ENCODE measurements around the gene PARK7.

PARK7 gene

DNA sequence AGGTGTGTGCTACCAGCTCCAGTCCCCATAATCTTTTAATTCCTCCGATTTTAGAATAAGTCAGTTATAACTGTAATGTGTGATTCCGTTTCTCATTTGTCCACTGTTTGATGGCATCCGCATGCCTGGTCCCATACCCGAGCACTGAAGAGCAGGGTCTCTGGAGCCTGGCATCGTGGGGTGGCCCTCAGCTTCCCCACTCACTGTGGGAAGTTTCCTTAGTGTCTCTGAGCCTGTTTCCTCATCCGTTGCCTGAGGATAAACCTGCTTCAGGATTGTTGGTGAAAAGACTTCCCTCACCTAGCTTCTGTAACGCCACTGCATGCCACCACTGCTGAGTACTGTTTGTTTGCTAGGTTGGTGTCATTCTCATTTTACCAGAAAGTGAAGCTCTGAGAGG lies 19.5 kb downstream of the PARK7 start:
- Histone ChIP-seq H3K79me2 (ENCODE audit: insufficient read depth, low read depth) (no peaks in the 10 kb centered on the region), H3K27me3 (ENCODE audit: insufficient read depth, low read depth) (no peaks in the 10 kb centered on the region), H3K36me3 (ENCODE audit: insufficient read depth) (peaks cover 12% of the 10 kb centered on the region; the same call in 1 of the 2 replicates), H3K4me3 (IDR thresholded peaks at IDR 0.05; ENCODE audit: insufficient read depth, low read depth, low read length) (no peak overlapping the region), H3K4me1 (ENCODE audit: low read depth, poor library complexity, severe bottlenecking) (no peaks in the 10 kb centered on the region), H4K20me1 (ENCODE audit: insufficient read depth) (no peaks in the 10 kb centered on the region), H2AFZ (ENCODE audit: low read depth) (no peak overlapping the region), H3K4me2 (no peak overlapping the region), H3K27ac (no peak overlapping the region), H3K9ac (no peak overlapping the region)
- no peak for TF ChIP-seq CTCF (conservative IDR thresholded peaks at IDR 0.05; ENCODE audit: low read depth, low read length)

DNA sequence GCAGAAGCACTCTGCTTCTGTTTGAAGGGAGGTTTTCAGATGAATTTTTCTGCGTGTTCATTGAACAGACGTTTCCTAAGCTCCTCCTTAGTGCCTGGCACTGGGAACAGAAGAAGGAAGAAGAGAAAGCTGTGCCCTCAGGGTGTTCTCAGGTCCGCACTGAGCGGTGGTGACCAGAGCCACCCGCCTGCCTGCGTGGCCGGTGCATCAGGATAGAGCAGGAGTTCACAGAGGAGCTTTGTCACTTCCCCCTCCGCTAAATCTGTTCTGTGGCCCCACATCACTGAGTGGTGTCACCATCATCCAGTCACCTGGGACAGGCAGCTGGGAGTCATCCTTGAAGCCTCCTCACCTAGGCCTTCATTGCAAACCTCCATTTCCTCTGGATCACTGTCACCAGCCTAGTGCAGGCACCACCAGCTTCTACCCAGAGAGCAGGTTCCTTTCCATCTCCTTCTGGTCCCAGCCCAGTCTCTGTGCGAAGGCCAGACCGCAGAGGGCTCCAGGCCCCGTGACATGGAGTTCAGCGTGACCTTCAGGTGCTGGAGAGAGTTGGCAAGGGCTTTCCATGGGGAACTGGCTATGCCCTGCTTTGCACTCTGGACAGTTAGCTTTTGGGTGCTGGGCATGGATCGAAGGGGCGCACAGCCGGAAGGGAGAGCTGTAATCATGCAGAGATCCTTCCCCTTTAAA lies 21.7 kb downstream of the PARK7 start:
- H2AFZ ChIP-seq (ENCODE audit: low read depth) = no peak overlapping the region
- no peak for TF ChIP-seq CTCF (conservative IDR thresholded peaks at IDR 0.05; ENCODE audit: low read depth, low read length)
- H3K27ac ChIP-seq = no peak overlapping the region
- H3K27me3 ChIP-seq (ENCODE audit: insufficient read depth, low read depth) = no peaks in the 10 kb centered on the region
- H3K4me3 ChIP-seq (IDR thresholded peaks at IDR 0.05; ENCODE audit: insufficient read depth, low read depth, low read length) = no peak overlapping the region
- H3K79me2 ChIP-seq (ENCODE audit: insufficient read depth, low read depth) = no peaks in the 10 kb centered on the region
- H3K4me1 ChIP-seq (ENCODE audit: low read depth, poor library complexity, severe bottlenecking) = peaks cover 8% of the 10 kb centered on the region
- no peaks in the 10 kb centered on the region for H4K20me1 ChIP-seq (ENCODE audit: insufficient read depth)
- no peak overlapping the region for H3K9ac ChIP-seq
- no peak overlapping the region for H3K4me2 ChIP-seq
- peaks cover 12% of the 10 kb centered on the region; the same call in 1 of the 2 replicates for H3K36me3 ChIP-seq (ENCODE audit: insufficient read depth)

- no peak overlapping the region for H3K9ac ChIP-seq
- no peak overlapping the region for H2AFZ ChIP-seq (ENCODE audit: low read depth)
- TF ChIP-seq CTCF (conservative IDR thresholded peaks at IDR 0.05; ENCODE audit: low read depth, low read length) = no peak
- no peak overlapping the region for H3K4me3 ChIP-seq (IDR thresholded peaks at IDR 0.05; ENCODE audit: insufficient read depth, low read depth, low read length)
- H3K79me2 ChIP-seq (ENCODE audit: insufficient read depth, low read depth) = no peaks in the 10 kb centered on the region
- no peak overlapping the region for H3K4me2 ChIP-seq
- no peaks in the 10 kb centered on the region for H3K27me3 ChIP-seq (ENCODE audit: insufficient read depth, low read depth)
- peaks cover 13% of the 10 kb centered on the region for H3K4me1 ChIP-seq (ENCODE audit: low read depth, poor library complexity, severe bottlenecking)
- H3K36me3 ChIP-seq (ENCODE audit: insufficient read depth) = peaks cover 5% of the 10 kb centered on the region; the same call in 1 of the 2 replicates
- no peaks in the 10 kb centered on the region for H4K20me1 ChIP-seq (ENCODE audit: insufficient read depth)
- no peak overlapping the region for H3K27ac ChIP-seq
These were observed 23.3 kb downstream of the PARK7 start for GRCh38 chr1:7984811-7985210.

- Histone ChIP-seq H2AFZ (ENCODE audit: low read depth) (no peak overlapping the region), H3K4me3 (IDR thresholded peaks at IDR 0.05; ENCODE audit: insufficient read depth, low read depth, low read length) (no peak overlapping the region), H3K27ac (no peak overlapping the region), H4K20me1 (ENCODE audit: insufficient read depth) (no peaks in the 10 kb centered on the region), H3K79me2 (ENCODE audit: insufficient read depth, low read depth) (no peaks in the 10 kb centered on the region), H3K4me2 (no peak overlapping the region), H3K9ac (no peak overlapping the region), H3K4me1 (ENCODE audit: low read depth, poor library complexity, severe bottlenecking) (peaks cover 13% of the 10 kb centered on the region), H3K27me3 (ENCODE audit: insufficient read depth, low read depth) (no peaks in the 10 kb centered on the region), H3K36me3 (ENCODE audit: insufficient read depth) (peaks cover 5% of the 10 kb centered on the region; the same call in 1 of the 2 replicates)
- no peak for TF ChIP-seq CTCF (conservative IDR thresholded peaks at IDR 0.05; ENCODE audit: low read depth, low read length)
These were observed 24.5 kb downstream of the PARK7 start for GRCh38 chr1:7985851-7986612.

Data from KMS-11 (cell line).